T-cell (primary cell): ENCODE data around the gene MYPOP. TPM values are rescaled to one million over a fixed set of nuclear protein-coding genes. Genes with fewer than 3 reads are reported as not detected.

Experiments
- ATAC-seq, 4 experiments: fragments of 200-7000 bp in 3 of 4; fragments of 150-1000 bp in 1 of 4; cut with Tn5 transposase; replicated peaks in 1 of 4; 1 replicate in 3 of 4; 2 replicates in 1 of 4; pipeline ENCODE4 v1.10.0; 2021; ENCODE audit warnings: moderate library complexity in 3 of 4, mild to moderate bottlenecking in 2 of 4, moderate number of reproducible peaks in 1 of 4
- CTCF ChIA-PET, 2 donors: fragments of 300-600 bp; sonication (Branson Sonifier 250); formaldehyde crosslinking; loops; one replicate each; lab custom pipeline; 2022; ENCODE audit warnings: antibody characterized with exemption in 2 of 2; lab: Charles Lee
- POLR2A ChIA-PET, 2 donors: fragments of 300-600 bp; sonication (Branson Sonifier 250); formaldehyde crosslinking; loops; one replicate each; lab custom pipeline; 2022; ENCODE audit warnings: antibody characterized with exemption in 2 of 2; lab: Charles Lee
- DNase-seq, 35 experiments: peaks; one replicate each; pipeline versions ENCODE4 v3.0.0 to v3.0.0-alpha.2; 2013 to 2023
- H3K27ac ChIP-seq: one replicate; pipeline ENCODE4 v1.5.1; 2013; ENCODE audit warnings: low read length
- H3K27me3 ChIP-seq, 2 experiments: replicated peaks in 1 of 2; 1 replicate in 1 of 2; 2 replicates in 1 of 2; pipeline versions ENCODE4 v1.6.1 to v1.7.0; 2013; ENCODE audit warnings: low read length in 1 of 2, mixed read lengths in 1 of 2; ENCODE audit not compliant: control insufficient read depth in 2 of 2, insufficient read depth in 2 of 2; ENCODE audit errors: extremely low read depth in 1 of 2
- H3K36me3 ChIP-seq, 2 donors: 1 replicate in 1 of 2; 2 replicates in 1 of 2; pipeline versions ENCODE4 v1.6.1 to v1.7.0; 2013; ENCODE audit warnings: low read length in 1 of 2; ENCODE audit not compliant: control insufficient read depth in 2 of 2, insufficient read depth in 1 of 2; ENCODE audit errors: extremely low read depth in 1 of 2
- H3K4me1 ChIP-seq, 2 experiments: 1 replicate in 1 of 2; 2 replicates in 1 of 2; pipeline versions ENCODE4 v1.6.1 to v1.7.0; 2013; ENCODE audit warnings: low read length in 2 of 2, mixed read lengths in 1 of 2; ENCODE audit not compliant: insufficient read depth in 2 of 2, control insufficient read depth in 1 of 2; ENCODE audit errors: extremely low read depth in 1 of 2
- H3K4me3 ChIP-seq, 2 donors: 1 replicate in 1 of 2; 2 replicates in 1 of 2; pipeline versions ENCODE4 v1.5.1 to v1.7.0; 2013; ENCODE audit warnings: mild to moderate bottlenecking in 2 of 2, low read length in 1 of 2, moderate library complexity in 1 of 2; ENCODE audit not compliant: control insufficient read depth in 1 of 2; ENCODE audit errors: extremely low read depth in 1 of 2
- H3K9me3 ChIP-seq: 2 replicates; pipeline ENCODE4 v1.7.0; 2013
- H3K27ac Mint-ChIP-seq, 2 donors: one replicate each; pipeline ENCODE4 v1.8.0; 2020 to 2021; ENCODE audit warnings: mild to moderate bottlenecking in 2 of 2, mixed read lengths in 2 of 2
- H3K27me3 Mint-ChIP-seq, 2 donors: one replicate each; pipeline ENCODE4 v1.8.0; 2021 to 2022; ENCODE audit warnings: mixed read lengths in 2 of 2
- H3K36me3 Mint-ChIP-seq: one replicate; pipeline ENCODE4 v1.8.0; 2021; ENCODE audit warnings: mixed read lengths
- H3K4me1 Mint-ChIP-seq, 3 donors: one replicate each; pipeline ENCODE4 v1.8.0; 2020 to 2022; ENCODE audit warnings: mixed read lengths in 3 of 3, mild to moderate bottlenecking in 1 of 3
- H3K4me3 Mint-ChIP-seq, 3 donors: one replicate each; pipeline ENCODE4 v1.8.0; 2020 to 2022; ENCODE audit warnings: mild to moderate bottlenecking in 3 of 3, mixed read lengths in 3 of 3, moderate library complexity in 3 of 3
- H3K9me3 Mint-ChIP-seq, 3 donors: one replicate each; pipeline ENCODE4 v1.8.0; 2020 to 2022; ENCODE audit warnings: mixed read lengths in 3 of 3
- WGBS: methylation state at CpG from one replicate; pipeline ENCODE4 v1.1.5; 2013; ENCODE audit warnings: missing lambda C conversion rate; ENCODE audit not compliant: insufficient coverage; 5-methylcytosine and 5-hydroxymethylcytosine counted together
- total RNA-seq, 35 experiments: library from RNA in 6 of 35; stranded (reverse) in 6 of 35; fragments of 120-200 nt in 1 of 35; gene quantifications; one replicate each; pipeline versions ENCODE4 v1.2.1 to v1.2.4 and lab custom pipeline; 2013 to 2026

MYPOP gene
- total RNA-seq, 5 donors from 2014 or later (not counting 1 experiment from before 2014, with no cell fraction given): 7.3 to 17.5 (median 16.9) TPM

DNA sequence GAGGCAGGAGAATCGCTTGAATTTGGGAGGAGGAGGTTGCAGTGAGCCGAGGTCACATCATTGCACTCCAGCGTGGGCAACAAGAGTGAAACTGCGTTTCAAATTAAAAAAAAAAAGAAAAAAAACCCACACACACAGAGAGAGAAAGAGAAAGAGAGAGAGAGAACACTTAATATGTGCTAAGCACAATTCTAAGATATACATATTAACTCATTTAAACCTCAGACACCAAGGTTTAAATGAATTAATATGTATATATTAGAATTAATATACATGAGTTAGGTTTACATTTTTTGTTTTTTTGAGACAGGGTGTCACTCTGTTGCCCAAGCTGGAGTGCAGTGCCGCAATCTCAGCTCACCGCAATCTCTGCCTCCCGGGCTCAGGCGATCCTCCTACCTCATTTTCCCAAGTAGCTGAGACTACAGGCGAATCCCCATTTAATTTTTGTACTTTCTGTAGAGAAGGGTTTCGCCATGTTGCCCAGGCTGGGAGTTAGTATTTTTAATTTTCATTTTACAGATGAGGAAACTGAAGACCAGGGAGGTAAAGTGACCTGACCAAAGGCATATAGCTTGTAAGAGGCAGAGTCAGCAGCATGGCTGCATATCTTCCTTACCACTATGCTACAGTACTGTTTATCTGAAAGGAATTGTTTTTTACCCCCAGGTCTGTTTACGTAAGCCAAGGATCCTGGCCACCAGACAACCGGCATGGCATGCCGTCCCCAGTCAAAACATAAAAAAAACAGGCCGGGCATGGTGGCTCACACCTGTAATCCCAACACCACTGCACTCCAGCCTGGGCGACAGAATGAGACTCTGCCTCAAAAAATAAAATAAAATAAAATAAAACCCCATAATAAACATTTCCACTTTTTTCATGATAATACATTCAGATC lies 41.8 kb downstream of the MYPOP start:
- Histone ChIP-seq H3K27me3 (peaks cover 0 to 20% of the 10 kb centered on the region in 2 experiments), H3K4me3 (no peak overlapping the region), H3K9me3 (no peaks in the 10 kb centered on the region), H3K4me1 (peaks cover 0 to 32% of the 10 kb centered on the region in 2 experiments), H3K27ac (no peak overlapping the region), H3K36me3 (peaks cover 0 to 22% of the 10 kb centered on the region in 2 donors)
- DNase-seq (no peak), ATAC-seq (no peak)
- Mint-ChIP-seq H3K4me1 (peaks cover 31 to 43% (median 39%) of the 10 kb centered on the region in 3 donors), H3K27ac (peak overlapping the region in 1 of 2 donors; percentile 39), H3K4me3 (peak overlapping the region in 2 of 3 donors; percentile 92 to 99), H3K27me3 (peaks cover 12 to 16% of the 10 kb centered on the region in 2 donors), H3K36me3 (peaks cover 8% of the 10 kb centered on the region), H3K9me3 (no peaks in the 10 kb centered on the region)
- POLR2A ChIA-PET: interaction anchor here in 1 of 2 donors (0.7 kb wide), 1 partner anchor 298 kb away, joined by 12 read pairs; no protein-coding TSS in a partner anchor
- 100% methylated on average over 1 of the region's 15 CpGs for WGBS
- CTCF ChIA-PET: interaction anchor here in 1 of 2 donors (0.5 to 0.6 kb wide), 2 partner anchors 42 to 128 kb away, joined by 3 to 4 read pairs; no protein-coding TSS in a partner anchor

DNA sequence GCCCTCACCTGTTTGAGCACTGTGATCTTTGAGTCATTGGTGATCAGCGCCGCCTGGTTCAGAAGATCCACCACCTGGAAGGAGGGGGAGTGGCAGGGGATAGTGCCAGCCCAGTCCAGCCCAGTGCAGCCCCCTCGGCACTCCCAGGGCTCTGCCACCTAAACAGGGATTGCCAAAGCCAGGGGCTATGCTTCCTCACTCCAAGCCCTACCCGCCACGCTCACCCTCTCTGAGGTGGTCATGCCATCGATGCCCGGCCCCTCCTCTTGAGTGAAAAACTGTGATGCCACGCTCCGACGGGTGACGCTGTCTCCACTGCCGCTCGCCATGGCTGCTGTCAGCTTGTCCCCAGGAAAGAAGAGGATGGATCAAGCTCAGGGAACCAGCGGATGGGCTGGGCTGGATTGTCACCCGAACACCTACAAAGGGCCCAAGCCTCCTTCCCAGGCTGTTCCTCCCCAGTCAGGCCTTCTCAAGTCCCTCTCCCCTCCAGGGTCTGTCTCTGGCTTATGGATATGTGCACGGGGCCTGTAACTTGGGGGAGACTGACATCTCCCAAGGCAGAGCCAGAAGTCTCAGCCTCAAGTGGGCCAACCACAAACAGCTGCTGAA lies 48.1 kb downstream of the MYPOP start:
- WGBS: 98% methylated on average over 15 of the region's 16 CpGs
- H3K9me3 ChIP-seq: no peaks in the 10 kb centered on the region
- Mint-ChIP-seq H3K27me3 (no peaks in the 10 kb centered on the region), H3K36me3 (peaks cover 35% of the 10 kb centered on the region), H3K4me1 (peaks cover 6 to 13% (median 11%) of the 10 kb centered on the region in 3 donors), H3K4me3 (no peak overlapping the region), H3K9me3 (no peaks in the 10 kb centered on the region), H3K27ac (no peak overlapping the region)
- H3K4me1 ChIP-seq: peaks cover 0 to 2% of the 10 kb centered on the region in 2 experiments
- CTCF ChIA-PET: interaction anchor here in 1 of 2 donors (0.8 kb wide), 1 partner anchor 10 kb away, joined by 3 read pairs; no protein-coding TSS in a partner anchor
- no peaks in the 10 kb centered on the region for H3K27me3 ChIP-seq
- H3K4me3 ChIP-seq: no peak overlapping the region
- POLR2A ChIA-PET: interaction anchor here in 1 of 2 donors (0.7 kb wide), 1 partner anchor 121 kb away, joined by 7 read pairs; the partner anchor contains the start of gene MEIOSIN
- no peak overlapping the region for H3K27ac ChIP-seq
- DNase-seq (no peak), ATAC-seq (no peak)
- peaks cover 2 to 58% of the 10 kb centered on the region in 2 donors for H3K36me3 ChIP-seq

DNA sequence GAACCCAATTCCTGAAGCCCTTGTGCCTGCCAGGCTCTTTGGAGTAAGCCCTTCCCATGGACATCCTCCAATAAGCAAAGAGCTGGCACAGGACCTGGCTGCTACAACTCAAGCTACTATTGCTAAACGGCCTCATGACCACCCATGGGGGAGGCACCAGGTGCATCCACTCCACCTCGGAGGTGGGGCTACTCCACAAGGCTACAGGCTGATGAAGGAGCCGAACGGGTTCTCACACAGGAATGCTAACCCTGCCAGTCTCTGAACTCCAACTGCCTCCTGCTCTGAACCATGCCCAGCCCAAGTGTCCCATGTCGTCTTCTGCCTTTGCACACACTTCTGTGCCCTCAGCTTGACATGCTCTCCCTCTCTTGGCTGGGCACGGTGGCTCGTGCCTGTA lies 49.4 kb downstream of the MYPOP start:
- peaks cover 11 to 62% of the 10 kb centered on the region in 2 donors for H3K36me3 ChIP-seq
- WGBS: 91% methylated on average over 5 of the region's 7 CpGs

DNA sequence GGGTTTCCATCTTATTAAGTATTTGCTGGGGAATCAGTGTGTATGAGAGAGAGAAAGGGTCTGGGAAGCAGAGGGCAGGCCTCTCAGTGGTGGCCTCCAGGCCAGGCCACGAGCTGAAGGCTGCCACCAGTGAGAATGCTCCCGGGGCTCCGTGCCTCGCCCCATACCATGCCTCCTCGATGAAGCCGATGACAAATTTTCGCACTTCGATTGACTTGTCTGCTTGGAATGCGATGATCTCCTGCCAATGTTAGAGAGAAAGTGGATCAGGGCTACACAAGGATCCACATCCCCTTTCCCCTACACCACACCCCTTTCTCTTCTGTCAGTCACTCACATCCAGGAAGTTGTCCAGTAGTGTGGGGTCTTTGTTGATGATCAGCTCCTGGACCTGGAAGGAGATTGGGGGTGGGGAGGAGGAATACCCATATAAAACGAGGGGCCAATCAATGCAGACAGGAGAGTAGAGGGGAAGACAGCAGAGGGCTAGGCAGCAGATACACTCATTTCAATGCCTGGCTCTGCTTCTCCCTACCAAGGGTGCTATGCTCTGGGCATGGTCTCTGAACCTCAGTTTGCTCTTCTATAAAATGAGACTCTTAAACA lies 50.2 kb downstream of the MYPOP start:
- POLR2A ChIA-PET: no interaction called here
- Mint-ChIP-seq H3K27me3 (no peaks in the 10 kb centered on the region), H3K9me3 (no peaks in the 10 kb centered on the region), H3K4me1 (peaks cover 0 to 11% (median 8%) of the 10 kb centered on the region in 3 donors), H3K36me3 (peaks cover 40% of the 10 kb centered on the region), H3K4me3 (no peak overlapping the region), H3K27ac (no peak overlapping the region)
- H3K27ac ChIP-seq: no peak overlapping the region
- CTCF ChIA-PET: no interaction called here
- H3K27me3 ChIP-seq: no peaks in the 10 kb centered on the region
- peaks cover 0 to 2% of the 10 kb centered on the region in 2 experiments for H3K4me1 ChIP-seq
- H3K36me3 ChIP-seq: peaks cover 17 to 68% of the 10 kb centered on the region in 2 donors
- WGBS: 100% methylated on average over 2 of the region's 10 CpGs
- ATAC-seq (no peak), DNase-seq (no peak)
- no peak overlapping the region for H3K4me3 ChIP-seq
- H3K9me3 ChIP-seq: no peaks in the 10 kb centered on the region

More for the DNA sequence above, 49.4 kb downstream of the MYPOP start:
- Mint-ChIP-seq H3K9me3 (no peaks in the 10 kb centered on the region), H3K27ac (no peak overlapping the region), H3K4me3 (no peak overlapping the region), H3K4me1 (peaks cover under 1 to 11% (median 9%) of the 10 kb centered on the region in 3 donors), H3K27me3 (no peaks in the 10 kb centered on the region), H3K36me3 (peaks cover 33% of the 10 kb centered on the region)
- no peaks in the 10 kb centered on the region for H3K27me3 ChIP-seq
- no peaks in the 10 kb centered on the region for H3K9me3 ChIP-seq
- H3K4me1 ChIP-seq: peaks cover 0 to 2% of the 10 kb centered on the region in 2 experiments
- no peak overlapping the region for H3K27ac ChIP-seq
- DNase-seq (no peak), ATAC-seq (no peak)
- ChIA-PET CTCF (no interaction called here), POLR2A (no interaction called here)
- H3K4me3 ChIP-seq: no peak overlapping the region

DNA sequence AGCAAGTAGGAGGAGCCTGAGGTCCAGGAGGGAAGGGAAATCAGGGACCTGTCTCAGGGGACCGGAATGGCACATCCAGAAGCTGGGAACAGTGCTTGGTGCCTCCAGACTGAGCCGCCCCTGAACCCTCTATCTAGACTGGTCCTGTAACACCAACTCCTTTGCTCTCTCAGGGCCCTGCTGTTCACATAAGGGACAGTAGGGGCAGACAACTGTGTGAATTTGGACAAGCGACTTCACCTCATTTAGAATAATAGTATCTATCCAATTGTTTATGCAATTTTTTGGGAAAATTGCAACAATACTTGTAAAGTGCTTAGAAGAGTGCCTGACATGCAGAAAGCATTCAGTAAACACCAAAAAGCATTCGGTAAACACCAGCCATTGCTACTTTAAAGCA lies 53.5 kb downstream of the MYPOP start:
- H3K27ac Mint-ChIP-seq: no peak overlapping the region
- no peak overlapping the region for H3K4me3 Mint-ChIP-seq
- no peaks in the 10 kb centered on the region for H3K9me3 ChIP-seq
- H3K27me3 ChIP-seq: no peaks in the 10 kb centered on the region
- peaks cover 0 to 2% (median 1%) of the 10 kb centered on the region in 3 donors for H3K4me1 Mint-ChIP-seq
- no peaks in the 10 kb centered on the region for H3K27me3 Mint-ChIP-seq
- CTCF ChIA-PET: no interaction called here
- H3K36me3 ChIP-seq: peaks cover 15 to 89% of the 10 kb centered on the region in 2 donors
- ATAC-seq: no peak
- DNase-seq: no peak
- H3K36me3 Mint-ChIP-seq: peaks cover 58% of the 10 kb centered on the region
- H3K9me3 Mint-ChIP-seq: no peaks in the 10 kb centered on the region
- H3K4me1 ChIP-seq: no peaks in the 10 kb centered on the region
- no peak overlapping the region for H3K4me3 ChIP-seq
- no peak overlapping the region for H3K27ac ChIP-seq
- 100% methylated on average over 1 of the region's 4 CpGs for WGBS
- POLR2A ChIA-PET: no interaction called here

DNA sequence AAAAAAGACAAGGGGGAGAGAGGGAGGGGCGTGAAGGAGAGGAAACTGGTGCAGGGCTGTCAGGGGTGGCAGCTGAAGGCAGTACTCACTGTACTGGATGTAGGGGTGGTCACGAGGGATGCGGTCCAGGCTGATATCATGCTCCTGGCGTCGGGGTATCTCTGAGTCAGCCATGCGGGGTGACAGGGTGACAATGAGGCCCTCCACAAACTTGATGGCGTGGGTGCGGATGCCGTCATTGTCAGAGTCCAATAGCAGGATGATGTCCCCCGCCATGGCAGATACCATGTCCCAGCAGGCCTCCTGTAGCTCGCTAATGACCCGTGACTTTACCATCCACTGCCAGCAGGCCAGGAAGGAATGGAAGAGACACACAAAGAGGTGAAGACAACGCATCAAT lies 54.8 kb downstream of the MYPOP start:
- Mint-ChIP-seq H3K4me1 (peaks cover 0 to 2% (median 1%) of the 10 kb centered on the region in 3 donors), H3K27me3 (no peaks in the 10 kb centered on the region), H3K27ac (no peak overlapping the region), H3K4me3 (no peak overlapping the region), H3K9me3 (no peaks in the 10 kb centered on the region), H3K36me3 (peaks cover 62% of the 10 kb centered on the region)
- Histone ChIP-seq H3K9me3 (no peaks in the 10 kb centered on the region), H3K36me3 (peaks cover 15 to 89% of the 10 kb centered on the region in 2 donors), H3K4me3 (no peak overlapping the region), H3K27ac (no peak overlapping the region), H3K27me3 (no peaks in the 10 kb centered on the region), H3K4me1 (no peaks in the 10 kb centered on the region)
- ChIA-PET CTCF (no interaction called here), POLR2A (no interaction called here)
- 98% methylated on average over 11 of the region's 13 CpGs for WGBS
- ATAC-seq: no peak
- DNase-seq: no peak
